Measurements from ENCODE around the gene BBX.

The BBX gene

DNA sequence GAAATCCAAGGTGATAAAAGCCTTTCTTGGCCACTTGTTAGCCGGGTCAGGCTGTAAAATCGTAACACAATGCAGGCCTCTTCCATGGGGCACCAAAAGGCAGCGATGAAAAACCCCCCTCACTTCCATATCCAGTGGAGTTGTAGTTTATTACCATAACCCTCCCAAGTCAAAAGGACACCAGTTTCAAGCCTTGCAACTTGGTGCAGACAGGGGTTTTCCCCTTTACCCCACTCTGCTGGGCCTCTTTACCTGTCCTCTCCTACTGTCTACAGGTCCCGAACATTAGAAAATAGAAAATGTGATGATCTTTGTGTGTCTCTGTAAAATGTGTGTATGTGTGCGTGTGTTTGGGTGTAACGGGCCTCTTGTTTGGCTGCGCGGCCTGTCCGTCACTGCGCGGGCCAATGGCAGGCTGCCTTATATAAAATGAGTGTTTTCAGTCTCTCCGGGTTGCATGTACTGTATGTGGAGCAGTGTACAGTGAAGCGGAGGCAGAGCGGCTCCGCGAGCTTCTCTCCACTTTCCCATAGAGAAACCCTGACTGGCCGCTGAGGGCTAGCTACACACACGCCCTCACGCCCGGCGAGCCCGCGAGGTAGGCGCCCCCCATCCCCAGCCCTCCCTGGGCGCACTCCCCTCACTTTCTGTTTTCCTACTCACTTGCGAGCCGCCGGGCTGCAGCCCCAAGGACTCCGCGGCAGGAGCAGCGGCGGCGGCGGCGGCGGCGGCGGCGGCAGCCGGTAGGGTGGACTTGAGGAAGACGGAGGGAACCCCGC lies at the start of gene BBX:
BBX (plus strand) TSS at position 453 of the 779 bp plus-strand sequence. CDS start 187,499 bp downstream, outside the sequence.
- TF ChIP-seq, protein P1, sequence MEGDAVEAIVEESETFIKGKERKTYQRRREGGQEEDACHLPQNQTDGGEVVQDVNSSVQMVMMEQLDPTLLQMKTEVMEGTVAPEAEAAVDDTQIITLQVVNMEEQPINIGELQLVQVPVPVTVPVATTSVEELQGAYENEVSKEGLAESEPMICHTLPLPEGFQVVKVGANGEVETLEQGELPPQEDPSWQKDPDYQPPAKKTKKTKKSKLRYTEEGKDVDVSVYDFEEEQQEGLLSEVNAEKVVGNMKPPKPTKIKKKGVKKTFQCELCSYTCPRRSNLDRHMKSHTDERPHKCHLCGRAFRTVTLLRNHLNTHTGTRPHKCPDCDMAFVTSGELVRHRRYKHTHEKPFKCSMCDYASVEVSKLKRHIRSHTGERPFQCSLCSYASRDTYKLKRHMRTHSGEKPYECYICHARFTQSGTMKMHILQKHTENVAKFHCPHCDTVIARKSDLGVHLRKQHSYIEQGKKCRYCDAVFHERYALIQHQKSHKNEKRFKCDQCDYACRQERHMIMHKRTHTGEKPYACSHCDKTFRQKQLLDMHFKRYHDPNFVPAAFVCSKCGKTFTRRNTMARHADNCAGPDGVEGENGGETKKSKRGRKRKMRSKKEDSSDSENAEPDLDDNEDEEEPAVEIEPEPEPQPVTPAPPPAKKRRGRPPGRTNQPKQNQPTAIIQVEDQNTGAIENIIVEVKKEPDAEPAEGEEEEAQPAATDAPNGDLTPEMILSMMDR (conservative IDR thresholded peaks at IDR 0.05; ENCODE audit: low read depth) = no peak
- H3K27ac ChIP-seq = peak within 1 kb of the TSS; percentile 96
- CTCF ChIA-PET = no interaction called here
- POLR2A ChIA-PET (ENCODE audit: low non-redundant PET) = no interaction called here
- DNase-seq (ENCODE audit: low spot score) = peak; percentile 96

DNA sequence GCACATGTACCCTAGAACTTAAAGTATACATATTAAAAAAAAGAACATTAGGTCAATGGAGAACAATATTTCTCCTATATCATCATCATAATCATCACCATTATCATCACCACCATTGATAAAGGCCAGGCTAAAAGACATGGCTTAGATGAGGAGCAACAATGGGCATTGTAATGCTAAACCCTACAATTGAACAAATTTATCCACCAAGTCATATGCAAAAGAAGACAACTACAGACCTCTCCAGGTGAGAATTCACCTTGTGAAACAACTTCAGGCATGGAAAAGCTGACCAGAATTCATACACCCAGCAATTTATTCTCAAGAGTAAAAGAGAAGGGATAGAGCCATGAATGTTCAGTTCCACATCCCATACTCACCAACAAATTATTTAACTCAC lies 46.3 kb upstream of the BBX start:
- DNase-seq (ENCODE audit: low spot score) = no peak
- TF ChIP-seq, protein P1 (conservative IDR thresholded peaks at IDR 0.05; ENCODE audit: low read depth) = no peak
- ChIA-PET CTCF (no interaction called here), POLR2A (ENCODE audit: low non-redundant PET) (no interaction called here)
- H3K27ac ChIP-seq = no peak overlapping the region

DNA sequence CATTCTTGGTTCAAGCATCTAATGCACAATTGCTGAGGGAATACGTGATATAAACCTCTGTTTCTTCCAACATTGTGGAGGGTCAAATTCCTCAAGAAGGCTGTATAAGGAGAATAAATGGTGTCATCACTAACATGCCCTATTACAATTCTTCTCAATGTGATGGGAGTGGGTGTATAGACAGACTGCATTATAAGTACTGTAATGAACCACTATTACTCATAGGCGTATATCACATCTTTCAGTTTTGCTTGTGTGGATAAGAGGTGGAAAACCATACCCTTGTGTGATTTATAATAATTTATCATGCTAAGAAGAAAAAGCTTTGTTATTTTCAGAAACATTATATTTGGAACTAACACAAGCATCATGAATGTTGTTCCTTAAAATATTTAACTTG lies 35.3 kb upstream of the BBX start:
- TF ChIP-seq, protein P1 (conservative IDR thresholded peaks at IDR 0.05; ENCODE audit: low read depth) = no peak
- ChIA-PET POLR2A (ENCODE audit: low non-redundant PET) (no interaction called here), CTCF (interaction anchor here (0.6 kb wide), 1 partner anchor 705 kb away, joined by 3 read pairs; no protein-coding TSS in a partner anchor)
- H3K27ac ChIP-seq = no peak overlapping the region
- no peak for DNase-seq (ENCODE audit: low spot score)

DNA sequence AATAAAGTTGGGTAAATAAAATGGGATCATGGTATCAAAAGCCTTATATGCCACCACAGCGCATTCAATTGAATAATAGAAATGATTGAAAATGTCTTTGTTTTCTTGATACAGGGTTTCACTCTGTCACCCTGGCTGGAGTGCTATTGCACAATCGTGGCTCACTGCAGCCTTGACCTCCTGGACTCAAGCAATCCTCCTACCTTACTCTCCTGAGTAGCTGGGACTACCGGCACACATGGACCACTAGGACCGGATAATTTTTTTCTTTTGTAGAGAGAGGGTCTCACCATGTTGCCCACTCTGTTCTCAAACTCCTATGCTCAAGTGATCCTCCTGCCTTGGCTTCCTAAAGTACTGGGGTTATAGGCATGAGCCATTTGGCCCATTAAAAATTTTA lies 33.8 kb upstream of the BBX start:
- H3K27ac ChIP-seq = no peak overlapping the region
- TF ChIP-seq, protein P1 (conservative IDR thresholded peaks at IDR 0.05; ENCODE audit: low read depth) = no peak
- ChIA-PET POLR2A (ENCODE audit: low non-redundant PET) (no interaction called here), CTCF (no interaction called here)
- DNase-seq (ENCODE audit: low spot score) = no peak

DNA sequence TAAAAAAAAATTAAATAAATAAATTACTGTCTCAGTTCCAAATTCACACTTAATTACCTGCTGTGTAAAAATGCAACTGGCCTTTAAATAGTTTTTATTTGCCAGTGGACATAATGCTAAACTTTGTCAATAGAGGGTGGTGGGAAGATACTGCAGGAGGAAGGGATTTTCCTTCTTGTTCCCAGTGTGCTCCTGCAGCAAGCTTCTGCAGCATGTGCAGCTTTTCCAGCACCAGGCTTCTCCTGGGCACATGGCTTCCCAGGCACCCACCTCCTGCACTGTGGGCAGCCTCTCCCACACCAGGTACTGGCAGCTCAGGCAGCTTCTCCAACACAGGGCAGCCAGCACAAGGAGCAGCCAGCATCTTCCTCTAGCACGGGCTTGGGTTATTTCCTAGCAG lies 29.6 kb upstream of the BBX start:
- H3K27ac ChIP-seq = no peak overlapping the region
- ChIA-PET POLR2A (ENCODE audit: low non-redundant PET) (no interaction called here), CTCF (no interaction called here)
- TF ChIP-seq, protein P1 (conservative IDR thresholded peaks at IDR 0.05; ENCODE audit: low read depth) = no peak
- no peak for DNase-seq (ENCODE audit: low spot score)

DNA sequence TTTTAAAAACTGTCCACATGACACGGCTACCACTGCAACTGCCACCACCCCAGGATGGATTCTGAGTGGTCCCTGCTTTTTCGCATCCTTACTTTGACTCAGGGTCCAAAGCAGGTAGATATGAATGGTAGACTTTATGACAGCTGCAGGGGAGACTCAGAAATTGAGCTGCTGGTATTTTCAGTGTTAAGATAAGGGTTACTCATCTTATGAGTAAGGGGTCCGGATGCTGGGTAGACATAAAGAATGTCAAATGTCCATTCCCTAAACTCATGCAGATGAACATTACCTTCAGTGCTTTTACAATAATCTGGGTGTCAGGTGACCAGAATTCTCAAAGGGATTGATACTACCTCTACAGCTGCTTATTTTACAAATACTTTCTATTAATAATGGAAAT lies 25.9 kb upstream of the BBX start:
- TF ChIP-seq, protein P1 (conservative IDR thresholded peaks at IDR 0.05; ENCODE audit: low read depth) = no peak
- no peak for DNase-seq (ENCODE audit: low spot score)
- H3K27ac ChIP-seq = no peak overlapping the region
- ChIA-PET CTCF (interaction anchor here (0.6 kb wide), 1 partner anchor 1253 kb away, joined by 5 read pairs; no protein-coding TSS in a partner anchor), POLR2A (ENCODE audit: low non-redundant PET) (no interaction called here)

All from RWPE1 (cell line).